PC-9 (cell line): Measurements from ENCODE around the gene BMP4.

Experiments
- CTCF ChIP-seq: fragments of 200-600 bp; sonication (generic); conservative IDR thresholded peaks from 2 replicates; pipeline ENCODE4 v1.6.1; 2017; ENCODE audit warnings: mixed run types, antibody characterized with exemption, mild to moderate bottlenecking, moderate library complexity
- EZH2 ChIP-seq: fragments of 200-600 bp; sonication (generic); IDR thresholded peaks from 2 replicates; pipeline ENCODE4 v1.8.0; 2017; ENCODE audit warnings: antibody characterized with exemption, low read depth

- TF ChIP-seq CTCF (no peak), EZH2 (no peak)
Measured at GRCh38 chr14:53969326-53969725, 12.7 kb upstream of the BMP4 start.
